GM21381 (cell line): ENCODE results near the gene PTGES3.
"Not testable (repeated sequence)": the region's sequence is repeated elsewhere in the genome, so short reads cannot be mapped to it uniquely, and the experiment has no call there.

ENCODE experiments used
- ATAC-seq: cut with Tn5 transposase; IDR thresholded peaks from one replicate; pipeline ENCODE4 v1.9.1; 2021; ENCODE audit warnings: mild to moderate bottlenecking, moderate library complexity; ENCODE audit not compliant: unreplicated experiment

The PTGES3 gene

GRCh38 chr12:56688129-56688845 lies at the start of gene PTGES3:
Gene PTGES3 (minus strand): TSS chr12:56688284. CDS start chr12:56687999, 285 bp downstream.
- ATAC-seq, result peak; percentile 63

GRCh38 chr12:56728139-56728861 lies 40.2 kb upstream of the PTGES3 start:
- no peak for ATAC-seq

- ATAC-seq, result not testable (repeated sequence)
Observed at GRCh38 chr12:56726196-56726675, 38.2 kb upstream of the PTGES3 start.

- ATAC-seq, result no peak
Observed at GRCh38 chr12:56725723-56726102, 37.6 kb upstream of the PTGES3 start.

GRCh38 chr12:56724972-56725722 lies 37.1 kb upstream of the PTGES3 start, which contains the start of gene NACA:
Gene NACA (minus strand): TSS chr12:56725299. CDS start chr12:56724521, 778 bp downstream.
- ATAC-seq, result peak; percentile 96

- ATAC-seq, result no peak
Observed at GRCh38 chr12:56724701-56724971, 36.6 kb upstream of the PTGES3 start.

- no peak for ATAC-seq
Observed at GRCh38 chr12:56723889-56724700, 36.0 kb upstream of the PTGES3 start.

GRCh38 chr12:56723352-56723751 lies 35.3 kb upstream of the PTGES3 start:
- ATAC-seq, result no peak

- no peak for ATAC-seq
Observed at GRCh38 chr12:56722832-56723231, 34.7 kb upstream of the PTGES3 start.

- no peak for ATAC-seq
Observed at GRCh38 chr12:56721721-56722120, 33.6 kb upstream of the PTGES3 start.

- no peak for ATAC-seq
Observed at GRCh38 chr12:56721216-56721615, 33.1 kb upstream of the PTGES3 start.

GRCh38 chr12:56720731-56721151 lies 32.7 kb upstream of the PTGES3 start:
- ATAC-seq, result no peak

- ATAC-seq, result no peak
Observed at GRCh38 chr12:56719056-56719455, 31.0 kb upstream of the PTGES3 start.

- no peak for ATAC-seq
Observed at GRCh38 chr12:56718636-56719035, 30.6 kb upstream of the PTGES3 start.

GRCh38 chr12:56718149-56718548 lies 30.1 kb upstream of the PTGES3 start:
- no peak for ATAC-seq

- no peak for ATAC-seq
Observed at GRCh38 chr12:56716933-56717880, 29.1 kb upstream of the PTGES3 start.

- ATAC-seq, result no peak
Observed at GRCh38 chr12:56716458-56716857, 28.4 kb upstream of the PTGES3 start.

GRCh38 chr12:56715798-56716197 lies 27.7 kb upstream of the PTGES3 start:
- ATAC-seq, result no peak

- no peak for ATAC-seq
Observed at GRCh38 chr12:56714431-56714929, 26.4 kb upstream of the PTGES3 start.
